CD14-positive monocyte (primary cell): ENCODE measurements around the gene CPT2. TPM values are rescaled to one million over a fixed set of nuclear protein-coding genes. Genes with fewer than 3 reads are reported as not detected.

Experiments
- DNase-seq, 3 donors: peaks; one replicate each; pipeline ENCODE4 v3.0.0-alpha.2; 2011 to 2022
- H2AFZ ChIP-seq: 2 replicates; pipeline ENCODE4 v1.6.0; 2012; ENCODE audit warnings: mild to moderate bottlenecking, low read depth, low read length, inconsistent platforms; ENCODE audit not compliant: insufficient read depth, poor library complexity, severe bottlenecking
- H3K27ac ChIP-seq, 2 donors: 1 replicate in 1 of 2; 2 replicates in 1 of 2; pipeline ENCODE4 v1.5.1; 2012 to 2013; ENCODE audit warnings: low read length in 2 of 2, control low read depth in 1 of 2, inconsistent platforms in 1 of 2, low read depth in 1 of 2, mild to moderate bottlenecking in 1 of 2
- H3K27me3 ChIP-seq, 2 donors: one replicate each; pipeline versions ENCODE4 v1.6.0 to v1.6.1; 2011 to 2013; ENCODE audit warnings: low read length in 2 of 2; ENCODE audit not compliant: control insufficient read depth in 2 of 2, insufficient read depth in 2 of 2
- H3K36me3 ChIP-seq, 2 donors: replicated peaks in 1 of 2; 1 replicate in 1 of 2; 2 replicates in 1 of 2; pipeline versions ENCODE4 v1.5.1 to v1.6.1; 2012 to 2013; ENCODE audit warnings: low read length in 2 of 2, control low read depth in 1 of 2, inconsistent platforms in 1 of 2, mild to moderate bottlenecking in 1 of 2; ENCODE audit not compliant: insufficient read depth in 2 of 2, control insufficient read depth in 1 of 2
- H3K4me1 ChIP-seq, 2 donors: 1 replicate in 1 of 2; 2 replicates in 1 of 2; pipeline versions ENCODE4 v1.5.1 to v1.6.1; 2012 to 2013; ENCODE audit warnings: low read length in 2 of 2, control low read depth in 1 of 2, inconsistent platforms in 1 of 2, mild to moderate bottlenecking in 1 of 2, moderate library complexity in 1 of 2; ENCODE audit not compliant: insufficient read depth in 2 of 2, control insufficient read depth in 1 of 2
- H3K4me2 ChIP-seq: replicated peaks from 2 replicates; pipeline ENCODE3; 2012; ENCODE audit warnings: low read length, moderate library complexity, mild to moderate bottlenecking; ENCODE audit not compliant: poor library complexity, severe bottlenecking; ENCODE audit errors: extremely low read depth
- H3K4me3 ChIP-seq, 3 experiments: fragments of 200-600 bp in 1 of 3; sonication (generic) in 1 of 3; replicated peaks in 1 of 3; 1 replicate in 2 of 3; 2 replicates in 1 of 3; pipeline ENCODE4 v1.5.1; 2011 to 2013; ENCODE audit warnings: low read length in 3 of 3, mild to moderate bottlenecking in 3 of 3, control low read depth in 2 of 3, low read depth in 2 of 3, inconsistent platforms in 1 of 3, moderate library complexity in 1 of 3
- H3K79me2 ChIP-seq: 2 replicates; pipeline ENCODE4 v1.6.0; 2012; ENCODE audit warnings: mild to moderate bottlenecking, control low read depth, inconsistent platforms, low read length, moderate library complexity; ENCODE audit not compliant: insufficient read depth
- H3K9ac ChIP-seq: 2 replicates; pipeline ENCODE4 v1.6.0; 2017; ENCODE audit warnings: low read length, mild to moderate bottlenecking; ENCODE audit not compliant: insufficient read depth, poor library complexity, severe bottlenecking
- H3K9me3 ChIP-seq, 2 donors: replicated peaks in 1 of 2; 1 replicate in 1 of 2; 2 replicates in 1 of 2; pipeline versions ENCODE4 v1.5.1 to v1.6.1; 2012 to 2013; ENCODE audit warnings: low read length in 2 of 2, control low read depth in 1 of 2; ENCODE audit not compliant: control insufficient read depth in 1 of 2, insufficient read depth in 1 of 2
- H4K20me1 ChIP-seq: 2 replicates; pipeline ENCODE4 v1.6.0; 2012; ENCODE audit warnings: mild to moderate bottlenecking, low read length, control low read depth, moderate library complexity; ENCODE audit not compliant: insufficient read depth
- H3K27ac Mint-ChIP-seq, 7 donors: one replicate each; pipeline ENCODE4 v1.8.0; 2020; ENCODE audit warnings: mild to moderate bottlenecking in 7 of 7, mixed read lengths in 7 of 7, moderate library complexity in 6 of 7, inconsistent platforms in 2 of 7
- H3K27me3 Mint-ChIP-seq, 3 donors: one replicate each; pipeline ENCODE4 v1.8.0; 2021 to 2022; ENCODE audit warnings: low read depth in 3 of 3, mild to moderate bottlenecking in 3 of 3, mixed read lengths in 3 of 3, moderate library complexity in 3 of 3, inconsistent platforms in 1 of 3
- H3K36me3 Mint-ChIP-seq, 2 donors: one replicate each; pipeline ENCODE4 v1.8.0; 2020; ENCODE audit warnings: mixed read lengths in 2 of 2, inconsistent platforms in 1 of 2, mild to moderate bottlenecking in 1 of 2
- H3K4me1 Mint-ChIP-seq: one replicate; pipeline ENCODE4 v1.8.0; 2020; ENCODE audit warnings: mild to moderate bottlenecking, mixed read lengths
- H3K4me3 Mint-ChIP-seq, 2 donors: one replicate each; pipeline ENCODE4 v1.8.0; 2020; ENCODE audit warnings: mild to moderate bottlenecking in 2 of 2, mixed read lengths in 2 of 2, moderate library complexity in 1 of 2
- H3K9me3 Mint-ChIP-seq, 7 donors: one replicate each; pipeline ENCODE4 v1.8.0; 2020 to 2022; ENCODE audit warnings: mixed read lengths in 7 of 7, mild to moderate bottlenecking in 6 of 7, moderate library complexity in 6 of 7, inconsistent platforms in 2 of 7
- WGBS: methylation state at CpG from one replicate; pipeline ENCODE4 v1.1.5; 2013; ENCODE audit warnings: missing lambda C conversion rate; ENCODE audit not compliant: insufficient coverage; 5-methylcytosine and 5-hydroxymethylcytosine counted together
- intact Hi-C, 2 donors: fragments of 100-400 bp; cut with micrococcal nuclease; formaldehyde crosslinking; loops; one replicate each; pipeline versions ENCODE4 v1.15.0 to v1.15.1; 2023
- polyA plus RNA-seq, 3 donors: library from polyadenylated mRNA; depleted of rRNA in 1 of 3; unstranded in 2 of 3; stranded (reverse) in 1 of 3; fragments of 300-500 nt in 2 of 3; fragments of >200 nt in 1 of 3; fragmentation: Illumina TruSeq in 2 of 3; gene quantifications; 1 replicate in 2 of 3; 2 replicates in 1 of 3; pipeline ENCODE4 v1.2.3, GENCODE V29; 2012 to 2021
- TF ChIP-seq, protein P1 (sequence below): fragments of 200-600 bp; IDR thresholded peaks from one replicate; pipeline ENCODE4 v1.8.0; 2022; ENCODE audit warnings: antibody characterized with exemption, mild to moderate bottlenecking

The CPT2 gene
- polyA plus RNA-seq, 3 donors = 7.6 to 29.6 (median 20.2) TPM

DNA sequence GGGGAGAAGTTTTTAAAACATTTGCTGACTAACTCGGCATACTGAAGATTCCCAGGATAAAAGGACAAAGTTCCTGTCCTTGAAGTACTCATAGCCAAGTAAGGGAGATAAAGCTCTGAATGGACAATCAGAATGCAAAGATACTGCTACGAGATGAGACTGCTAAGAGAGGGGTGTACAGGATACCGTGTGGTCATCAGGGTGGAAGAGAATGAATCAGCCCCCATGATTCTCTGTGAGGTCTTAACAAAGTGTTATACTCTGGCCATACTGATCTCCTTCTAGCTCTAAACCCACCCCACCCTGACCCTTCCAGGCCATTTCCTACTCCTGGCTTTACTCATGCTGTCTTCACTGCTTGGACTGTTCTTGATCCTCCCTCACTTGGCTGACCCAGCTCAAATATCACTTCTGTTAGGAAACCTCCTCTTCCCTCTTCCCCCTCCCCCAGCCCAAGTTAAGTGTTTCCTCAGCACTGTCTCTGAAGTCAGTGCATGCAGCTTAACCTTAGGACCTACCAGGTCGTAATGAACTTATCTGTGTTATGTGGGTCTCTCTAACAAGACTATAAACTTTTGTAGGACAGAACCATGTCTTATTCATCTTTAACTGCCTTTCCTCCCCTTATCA lies 57.5 kb downstream of the CPT2 start:
- H3K4me1 ChIP-seq = no peaks in the 10 kb centered on the region
- H3K79me2 ChIP-seq = no peaks in the 10 kb centered on the region
- Mint-ChIP-seq H3K27me3 (peaks cover 0 to 2% (median 0%) of the 10 kb centered on the region in 3 donors), H3K36me3 (peaks cover 74 to 81% of the 10 kb centered on the region in 2 donors), H3K4me3 (no peak overlapping the region), H3K4me1 (no peaks in the 10 kb centered on the region), H3K27ac (peak overlapping the region in 1 of 7 donors; percentile 52), H3K9me3 (no peaks in the 10 kb centered on the region)
- WGBS = 100% methylated on average over 1 of the region's 4 CpGs
- no peaks in the 10 kb centered on the region for H4K20me1 ChIP-seq
- H3K4me3 ChIP-seq = no peak overlapping the region
- H3K36me3 ChIP-seq = peaks cover 70 to 97% of the 10 kb centered on the region in 2 donors
- DNase-seq = no peak
- no peak overlapping the region for H3K27ac ChIP-seq
- no peaks in the 10 kb centered on the region for H3K9me3 ChIP-seq
- no peak overlapping the region for H2AFZ ChIP-seq
- H3K9ac ChIP-seq = no peak overlapping the region
- intact Hi-C loops = no loop called here
- H3K27me3 ChIP-seq = no peaks in the 10 kb centered on the region
- TF ChIP-seq, protein P1, sequence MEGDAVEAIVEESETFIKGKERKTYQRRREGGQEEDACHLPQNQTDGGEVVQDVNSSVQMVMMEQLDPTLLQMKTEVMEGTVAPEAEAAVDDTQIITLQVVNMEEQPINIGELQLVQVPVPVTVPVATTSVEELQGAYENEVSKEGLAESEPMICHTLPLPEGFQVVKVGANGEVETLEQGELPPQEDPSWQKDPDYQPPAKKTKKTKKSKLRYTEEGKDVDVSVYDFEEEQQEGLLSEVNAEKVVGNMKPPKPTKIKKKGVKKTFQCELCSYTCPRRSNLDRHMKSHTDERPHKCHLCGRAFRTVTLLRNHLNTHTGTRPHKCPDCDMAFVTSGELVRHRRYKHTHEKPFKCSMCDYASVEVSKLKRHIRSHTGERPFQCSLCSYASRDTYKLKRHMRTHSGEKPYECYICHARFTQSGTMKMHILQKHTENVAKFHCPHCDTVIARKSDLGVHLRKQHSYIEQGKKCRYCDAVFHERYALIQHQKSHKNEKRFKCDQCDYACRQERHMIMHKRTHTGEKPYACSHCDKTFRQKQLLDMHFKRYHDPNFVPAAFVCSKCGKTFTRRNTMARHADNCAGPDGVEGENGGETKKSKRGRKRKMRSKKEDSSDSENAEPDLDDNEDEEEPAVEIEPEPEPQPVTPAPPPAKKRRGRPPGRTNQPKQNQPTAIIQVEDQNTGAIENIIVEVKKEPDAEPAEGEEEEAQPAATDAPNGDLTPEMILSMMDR = no peak
- no peak overlapping the region for H3K4me2 ChIP-seq

DNA sequence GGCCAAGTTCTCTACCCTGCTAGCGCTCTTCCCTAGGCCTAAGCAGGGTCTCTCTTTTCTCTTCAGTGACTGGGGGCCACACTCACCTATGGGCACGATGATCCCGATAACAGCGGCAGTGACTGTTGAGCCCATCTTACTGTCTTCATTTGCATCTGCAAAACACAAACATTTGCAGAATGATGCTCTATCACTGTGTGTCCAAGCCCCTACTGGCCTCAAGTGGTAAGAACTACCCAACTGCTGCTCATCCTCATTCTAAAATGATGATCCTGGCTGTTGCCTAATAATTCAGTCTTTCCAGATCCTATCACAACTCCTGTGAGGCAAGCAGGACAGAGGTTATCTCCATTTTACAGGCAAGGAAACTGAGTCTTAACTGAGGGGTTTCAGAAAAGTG lies 58.4 kb downstream of the CPT2 start:
- no peak overlapping the region for H3K4me3 Mint-ChIP-seq
- Histone ChIP-seq H3K4me1 (no peaks in the 10 kb centered on the region), H3K4me3 (no peak overlapping the region), H3K79me2 (no peaks in the 10 kb centered on the region), H3K27me3 (no peaks in the 10 kb centered on the region), H2AFZ (no peak overlapping the region), H4K20me1 (no peaks in the 10 kb centered on the region), H3K27ac (no peak overlapping the region), H3K4me2 (no peak overlapping the region), H3K9me3 (no peaks in the 10 kb centered on the region), H3K36me3 (peaks cover 67 to 97% of the 10 kb centered on the region in 2 donors), H3K9ac (no peak overlapping the region)
- peaks cover 76 to 80% of the 10 kb centered on the region in 2 donors for H3K36me3 Mint-ChIP-seq
- H3K27me3 Mint-ChIP-seq = peaks cover 0 to 2% (median 0%) of the 10 kb centered on the region in 3 donors
- peak overlapping the region in 1 of 7 donors; percentile 19 for H3K27ac Mint-ChIP-seq
- 100% methylated on average over 4 of the region's 4 CpGs for WGBS
- DNase-seq = no peak
- intact Hi-C loops = no loop called here
- TF ChIP-seq, protein P1 = no peak
- no peaks in the 10 kb centered on the region for H3K9me3 Mint-ChIP-seq
- H3K4me1 Mint-ChIP-seq = no peaks in the 10 kb centered on the region
